ENCODE measurements around the gene RASSF5. TPM values are rescaled to one million over a fixed set of nuclear protein-coding genes. Genes with fewer than 3 reads are reported as not detected.

RASSF5 gene
- total and polyA plus RNA-seq, 9 of the 15 experiments (the other 6 are each of a cell fraction or from before 2014, with no cell fraction given), result 6.1 to 41.0 (median 25.2) TPM

DNA sequence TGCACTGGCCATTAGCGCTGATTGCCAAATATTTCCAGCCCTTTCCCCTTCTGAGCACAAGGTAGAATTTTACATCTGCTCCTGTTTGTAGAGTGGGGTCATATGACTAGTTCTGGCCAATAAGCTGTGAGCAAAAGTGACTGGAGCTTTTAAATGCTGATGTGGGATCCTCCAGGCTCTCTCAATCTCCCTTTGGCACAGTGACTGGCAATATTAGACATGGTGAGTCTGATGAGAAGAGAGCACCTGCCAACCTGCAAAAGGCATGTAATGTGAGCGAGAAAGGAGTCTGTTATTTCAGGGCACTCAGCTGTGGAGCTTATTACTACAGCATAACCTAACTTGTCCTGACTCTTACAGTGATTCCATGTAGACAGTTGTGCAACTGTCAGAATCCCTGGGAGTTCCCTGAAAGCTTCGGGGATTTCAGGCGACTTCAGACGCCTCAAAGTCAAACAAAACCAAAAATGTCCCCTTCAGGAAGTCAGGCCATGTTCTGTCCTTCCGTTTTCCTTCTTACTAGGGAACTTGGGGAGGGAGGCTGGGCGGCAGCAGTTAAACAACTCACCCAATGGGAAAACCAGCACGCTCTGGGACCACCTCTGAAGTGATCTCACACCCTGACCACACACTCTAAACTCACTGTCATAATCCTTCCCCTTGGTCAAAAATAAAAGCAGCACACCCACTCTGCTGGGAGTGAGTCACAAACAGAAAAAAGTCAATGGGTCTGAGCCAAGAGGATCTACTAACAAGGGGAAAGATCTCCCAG is 3.6 kb upstream of the RASSF5 start (continued):
- TF ChIP-seq YY1 (IDR thresholded peaks at IDR 0.05; ENCODE audit: borderline replicate concordance in 1 of 3, control insufficient read depth in 1 of 3, extremely low read depth in 1 of 3, insufficient read depth in 3 of 3, insufficient read length in 1 of 3, insufficient replicate concordance in 2 of 3, low read depth in 1 of 3, low read length in 2 of 3) (peak in 2 of 3 experiments; percentile 28 to 66), HMGN3 (IDR thresholded peaks at IDR 0.05; ENCODE audit: borderline replicate concordance, extremely low read depth, insufficient read length, low read depth, low read length) (no peak), MXI1 (IDR thresholded peaks at IDR 0.05; ENCODE audit: low read depth, low read length) (no peak), THAP12 (CRISPR knock-in tag; IDR thresholded peaks at IDR 0.05) (no peak), NEUROD1 (IDR thresholded peaks at IDR 0.05; ENCODE audit: borderline replicate concordance, low read depth, low read length, partially characterized antibody) (peak; percentile 70), ETV5 (CRISPR knock-in tag; IDR thresholded peaks at IDR 0.05; ENCODE audit: low read depth) (0 out of 2 replicates have a peak, but pooled peaks have one; percentile 65), ZNF316 (IDR thresholded peaks at IDR 0.05) (peak; percentile 71), HMGXB4 (CRISPR knock-in tag; IDR thresholded peaks at IDR 0.05) (no peak), SOX6 (IDR thresholded peaks at IDR 0.05) (peak; percentile 36; the same call in 1 of the 2 replicates)
- TF ChIP-seq, protein P1, sequence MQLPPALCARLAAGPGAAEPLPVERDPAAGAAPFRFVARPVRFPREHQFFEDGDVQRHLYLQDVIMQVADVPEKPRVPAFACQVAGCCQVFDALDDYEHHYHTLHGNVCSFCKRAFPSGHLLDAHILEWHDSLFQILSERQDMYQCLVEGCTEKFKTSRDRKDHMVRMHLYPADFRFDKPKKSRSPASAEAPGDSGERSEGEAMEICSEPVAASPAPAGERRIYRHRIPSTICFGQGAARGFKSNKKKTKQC (CRISPR knock-in tag; IDR thresholded peaks at IDR 0.05), result no peak
- TF ChIP-seq, protein P2, sequence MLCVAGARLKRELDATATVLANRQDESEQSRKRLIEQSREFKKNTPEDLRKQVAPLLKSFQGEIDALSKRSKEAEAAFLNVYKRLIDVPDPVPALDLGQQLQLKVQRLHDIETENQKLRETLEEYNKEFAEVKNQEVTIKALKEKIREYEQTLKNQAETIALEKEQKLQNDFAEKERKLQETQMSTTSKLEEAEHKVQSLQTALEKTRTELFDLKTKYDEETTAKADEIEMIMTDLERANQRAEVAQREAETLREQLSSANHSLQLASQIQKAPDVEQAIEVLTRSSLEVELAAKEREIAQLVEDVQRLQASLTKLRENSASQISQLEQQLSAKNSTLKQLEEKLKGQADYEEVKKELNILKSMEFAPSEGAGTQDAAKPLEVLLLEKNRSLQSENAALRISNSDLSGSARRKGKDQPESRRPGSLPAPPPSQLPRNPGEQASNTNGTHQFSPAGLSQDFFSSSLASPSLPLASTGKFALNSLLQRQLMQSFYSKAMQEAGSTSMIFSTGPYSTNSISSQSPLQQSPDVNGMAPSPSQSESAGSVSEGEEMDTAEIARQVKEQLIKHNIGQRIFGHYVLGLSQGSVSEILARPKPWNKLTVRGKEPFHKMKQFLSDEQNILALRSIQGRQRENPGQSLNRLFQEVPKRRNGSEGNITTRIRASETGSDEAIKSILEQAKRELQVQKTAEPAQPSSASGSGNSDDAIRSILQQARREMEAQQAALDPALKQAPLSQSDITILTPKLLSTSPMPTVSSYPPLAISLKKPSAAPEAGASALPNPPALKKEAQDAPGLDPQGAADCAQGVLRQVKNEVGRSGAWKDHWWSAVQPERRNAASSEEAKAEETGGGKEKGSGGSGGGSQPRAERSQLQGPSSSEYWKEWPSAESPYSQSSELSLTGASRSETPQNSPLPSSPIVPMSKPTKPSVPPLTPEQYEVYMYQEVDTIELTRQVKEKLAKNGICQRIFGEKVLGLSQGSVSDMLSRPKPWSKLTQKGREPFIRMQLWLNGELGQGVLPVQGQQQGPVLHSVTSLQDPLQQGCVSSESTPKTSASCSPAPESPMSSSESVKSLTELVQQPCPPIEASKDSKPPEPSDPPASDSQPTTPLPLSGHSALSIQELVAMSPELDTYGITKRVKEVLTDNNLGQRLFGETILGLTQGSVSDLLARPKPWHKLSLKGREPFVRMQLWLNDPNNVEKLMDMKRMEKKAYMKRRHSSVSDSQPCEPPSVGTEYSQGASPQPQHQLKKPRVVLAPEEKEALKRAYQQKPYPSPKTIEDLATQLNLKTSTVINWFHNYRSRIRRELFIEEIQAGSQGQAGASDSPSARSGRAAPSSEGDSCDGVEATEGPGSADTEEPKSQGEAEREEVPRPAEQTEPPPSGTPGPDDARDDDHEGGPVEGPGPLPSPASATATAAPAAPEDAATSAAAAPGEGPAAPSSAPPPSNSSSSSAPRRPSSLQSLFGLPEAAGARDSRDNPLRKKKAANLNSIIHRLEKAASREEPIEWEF (CRISPR knock-in tag; IDR thresholded peaks at IDR 0.05), result peak; percentile 77; the same call in 1 of the 2 replicates
- TF ChIP-seq, protein P3, sequence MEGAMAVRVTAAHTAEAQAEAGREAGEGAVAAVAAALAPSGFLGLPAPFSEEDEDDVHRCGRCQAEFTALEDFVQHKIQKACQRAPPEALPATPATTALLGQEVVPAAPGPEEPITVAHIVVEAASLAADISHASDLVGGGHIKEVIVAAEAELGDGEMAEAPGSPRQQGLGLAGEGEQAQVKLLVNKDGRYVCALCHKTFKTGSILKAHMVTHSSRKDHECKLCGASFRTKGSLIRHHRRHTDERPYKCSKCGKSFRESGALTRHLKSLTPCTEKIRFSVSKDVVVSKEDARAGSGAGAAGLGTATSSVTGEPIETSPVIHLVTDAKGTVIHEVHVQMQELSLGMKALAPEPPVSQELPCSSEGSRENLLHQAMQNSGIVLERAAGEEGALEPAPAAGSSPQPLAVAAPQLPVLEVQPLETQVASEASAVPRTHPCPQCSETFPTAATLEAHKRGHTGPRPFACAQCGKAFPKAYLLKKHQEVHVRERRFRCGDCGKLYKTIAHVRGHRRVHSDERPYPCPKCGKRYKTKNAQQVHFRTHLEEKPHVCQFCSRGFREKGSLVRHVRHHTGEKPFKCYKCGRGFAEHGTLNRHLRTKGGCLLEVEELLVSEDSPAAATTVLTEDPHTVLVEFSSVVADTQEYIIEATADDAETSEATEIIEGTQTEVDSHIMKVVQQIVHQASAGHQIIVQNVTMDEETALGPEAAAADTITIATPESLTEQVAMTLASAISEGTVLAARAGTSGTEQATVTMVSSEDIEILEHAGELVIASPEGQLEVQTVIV (CRISPR knock-in tag; IDR thresholded peaks at IDR 0.05; ENCODE audit: borderline replicate concordance), result no peak

Measured in K562 (cell line).